Stomach (tissue), 9 donors: ENCODE results near the gene INPP4B. TPM values are rescaled to one million over a fixed set of nuclear protein-coding genes. Genes with fewer than 3 reads are reported as not detected.
"Not testable (repeated sequence)": the region's sequence is repeated elsewhere in the genome, so short reads cannot be mapped to it uniquely, and the experiment has no call there.

Experiments
- DNase-seq, 2 donors: peaks; one replicate each; pipeline versions ENCODE4 v3.0.0 to v3.0.0-alpha.2; 2013 to 2019
- H3K27ac ChIP-seq, 5 donors: fragments of 200-600 bp in 4 of 5; sonication (generic) in 4 of 5; one replicate each; pipeline ENCODE4 v1.5.1; 2013 to 2019; ENCODE audit warnings: mild to moderate bottlenecking in 1 of 5, moderate library complexity in 1 of 5
- H3K27me3 ChIP-seq, 3 donors: fragments of 200-600 bp; sonication (generic); one replicate each; pipeline ENCODE4 v1.5.1; 2017 to 2019; ENCODE audit warnings: mixed run types in 1 of 3
- H3K36me3 ChIP-seq, 4 donors: fragments of 200-600 bp; sonication (generic); 1 replicate in 3 of 4; 2 replicates in 1 of 4; pipeline ENCODE4 v1.5.1; 2016 to 2019
- H3K4me1 ChIP-seq, 4 donors: fragments of 200-600 bp; sonication (generic); one replicate each; pipeline ENCODE4 v1.5.1; 2016 to 2019
- H3K4me3 ChIP-seq, 4 donors: fragments of 200-600 bp; sonication (generic) in 3 of 4; one replicate each; pipeline ENCODE4 v1.5.1; 2016 to 2019; ENCODE audit warnings: mild to moderate bottlenecking in 1 of 4
- H3K9me3 ChIP-seq, 4 donors: fragments of 200-600 bp; sonication (generic); one replicate each; pipeline ENCODE4 v1.5.1; 2016 to 2019
- CTCF ChIP-seq, 7 experiments: fragments of 450-650 bp in 4 of 7; fragments of 200-600 bp in 3 of 7; sonication (generic) in 3 of 7; IDR thresholded peaks; one replicate each; pipeline ENCODE4 v1.5.1; 2016 to 2019; ENCODE audit warnings: antibody characterized with exemption in 7 of 7, control low read depth in 2 of 7, mild to moderate bottlenecking in 1 of 7
- EP300 ChIP-seq: sonication (generic); formaldehyde crosslinking; IDR thresholded peaks from one replicate; pipeline ENCODE4 v1.6.1; 2017; ENCODE audit warnings: antibody characterized with exemption
- POLR2A ChIP-seq, 4 donors: fragments of 450-650 bp; IDR thresholded peaks; one replicate each; pipeline ENCODE4 v1.6.1; 2016; ENCODE audit warnings: antibody characterized with exemption in 4 of 4, control low read depth in 2 of 4, mild to moderate bottlenecking in 1 of 4, moderate library complexity in 1 of 4
- POLR2AphosphoS5 ChIP-seq, 3 donors: sonication (generic); formaldehyde crosslinking; IDR thresholded peaks; one replicate each; pipeline ENCODE4 v1.6.1; 2016; ENCODE audit warnings: antibody characterized with exemption in 3 of 3
- WGBS, 5 donors: extraction: QIAGEN DNeasy Blood & Tissue Kit in 3 of 5; methylation state at CpG; one replicate each; pipeline versions ENCODE4 v1.1.5 to v1.1.7; 2013 to 2018; 5-methylcytosine and 5-hydroxymethylcytosine counted together
- intact Hi-C: fragments of 100-400 bp; cut with DNase I; formaldehyde crosslinking; loops from one replicate; pipeline ENCODE4 v1.15.1; 2023; ENCODE audit warnings: low total_unique reads
- polyA plus RNA-seq, 3 donors: library from polyadenylated mRNA; stranded (reverse); fragments of 200-250 nt; gene quantifications; one replicate each; pipeline ENCODE4 v1.2.3, GENCODE V29; 2013
- total RNA-seq, 5 donors: library from RNA; depleted of rRNA; stranded (reverse); fragments of >200 nt; gene quantifications; one replicate each; pipeline versions ENCODE4 v1.1.0 to v1.2.3, GENCODE V29; 2014 to 2016
- donor health status: healthy with polysubstance abuse.
- donor health status: Bipolar disorder and iron deficiency.
- donor health status: healthy.

The INPP4B gene
- total and polyA plus RNA-seq, 8 donors = 1.4 to 96.9 (median 11.7) TPM

GRCh38 chr4:142079959-142080358, 766.1 kb downstream of the INPP4B start:
- H3K4me3 ChIP-seq = no peak overlapping the region
- no peaks in the 10 kb centered on the region for H3K27me3 ChIP-seq
- TF ChIP-seq POLR2AphosphoS5 (IDR thresholded peaks at IDR 0.05) = no peak
- no peak for TF ChIP-seq EP300
- no peak for TF ChIP-seq POLR2A (IDR thresholded peaks at IDR 0.05)
- TF ChIP-seq CTCF (IDR thresholded peaks at IDR 0.05) = no peak
- WGBS, 5 donors = 87 to 100% (median 96%) methylated on average over 1 of the region's 1 CpG
- no peaks in the 10 kb centered on the region for H3K4me1 ChIP-seq
- no peaks in the 10 kb centered on the region for H3K9me3 ChIP-seq
- no peak for DNase-seq
- no peak overlapping the region for H3K27ac ChIP-seq
- intact Hi-C loops = no loop called here
- peaks cover 0 to 1% (median 0%) of the 10 kb centered on the region in 4 donors for H3K36me3 ChIP-seq

- 45 to 69% (median 47%) methylated on average over 2 of the region's 2 CpGs for WGBS, 5 donors
- Histone ChIP-seq H3K27me3 (no peaks in the 10 kb centered on the region), H3K27ac (no peak overlapping the region), H3K4me1 (no peaks in the 10 kb centered on the region), H3K4me3 (no peak overlapping the region), H3K36me3 (no peaks in the 10 kb centered on the region), H3K9me3 (no peaks in the 10 kb centered on the region)
- no peak for TF ChIP-seq POLR2AphosphoS5 (IDR thresholded peaks at IDR 0.05)
- no peak for TF ChIP-seq POLR2A (IDR thresholded peaks at IDR 0.05)
- no peak for TF ChIP-seq CTCF (IDR thresholded peaks at IDR 0.05)
- no peak for TF ChIP-seq EP300
- DNase-seq = no peak
- intact Hi-C loops = no loop called here
These were observed 769.1 kb downstream of the INPP4B start for GRCh38 chr4:142077048-142077447.

GRCh38 chr4:142068304-142068703, 777.8 kb downstream of the INPP4B start:
- H3K4me1 ChIP-seq, H3K4me3 ChIP-seq, H3K27me3 ChIP-seq, intact Hi-C loops, DNase-seq, H3K36me3 ChIP-seq, H3K27ac ChIP-seq: not testable (repeated sequence)
- 74 to 96% (median 88%) methylated on average over 1 to 2 of the region's 2 CpGs for WGBS, 5 donors
- peaks cover 0 to 16% (median 9%) of the 10 kb centered on the region in 4 donors for H3K9me3 ChIP-seq

GRCh38 chr4:142066562-142066961, 779.5 kb downstream of the INPP4B start:
- DNase-seq, H3K4me3 ChIP-seq, H3K27ac ChIP-seq, H3K36me3 ChIP-seq, H3K4me1 ChIP-seq, H3K27me3 ChIP-seq, intact Hi-C loops: not testable (repeated sequence)
- 87 to 94% (median 91%) methylated on average over 8 of the region's 8 CpGs for WGBS, 5 donors
- peaks cover 0 to 16% (median 9%) of the 10 kb centered on the region in 4 donors for H3K9me3 ChIP-seq

- 89 to 94% (median 92%) methylated on average over 2 of the region's 2 CpGs for WGBS, 5 donors
- peaks cover 0 to 6% (median 0%) of the 10 kb centered on the region in 4 donors for H3K36me3 ChIP-seq
- no peak for DNase-seq
- H3K4me3 ChIP-seq = no peak overlapping the region
- H3K9me3 ChIP-seq = peaks cover 0 to 16% (median 7%) of the 10 kb centered on the region in 4 donors
- intact Hi-C loops = no loop called here
- no peaks in the 10 kb centered on the region for H3K27me3 ChIP-seq
- H3K27ac ChIP-seq = no peak overlapping the region
- TF ChIP-seq POLR2AphosphoS5 (IDR thresholded peaks at IDR 0.05) = no peak
- no peak for TF ChIP-seq POLR2A (IDR thresholded peaks at IDR 0.05)
- TF ChIP-seq EP300 = no peak
- TF ChIP-seq CTCF (IDR thresholded peaks at IDR 0.05) = no peak
- no peaks in the 10 kb centered on the region for H3K4me1 ChIP-seq
These were observed 780.9 kb downstream of the INPP4B start for GRCh38 chr4:142065086-142065647.
